Left ventricle myocardium inferior (tissue), 1 donor: ENCODE measurements around the gene PACRGL. TPM values are rescaled to one million over a fixed set of nuclear protein-coding genes. Genes with fewer than 3 reads are reported as not detected.

Experiments
- DNase-seq: peaks from one replicate; pipeline ENCODE4 v3.0.0-alpha.2; 2020
- H3K27ac ChIP-seq: fragments of 200-600 bp; replicated peaks from 2 replicates; pipeline ENCODE4 v1.8.0; 2021
- H3K27me3 ChIP-seq: fragments of 200-600 bp; 2 replicates; pipeline ENCODE4 v1.8.0; 2021; ENCODE audit warnings: low read depth
- H3K36me3 ChIP-seq: fragments of 200-600 bp; 2 replicates; pipeline ENCODE4 v1.8.0; 2021
- H3K4me1 ChIP-seq: fragments of 200-600 bp; 2 replicates; pipeline ENCODE4 v1.8.0; 2021
- H3K4me3 ChIP-seq: fragments of 200-600 bp; 2 replicates; pipeline ENCODE4 v1.8.0; 2021; ENCODE audit warnings: mild to moderate bottlenecking, moderate library complexity
- H3K9me3 ChIP-seq: fragments of 200-600 bp; replicated peaks from 2 replicates; pipeline ENCODE4 v1.8.0; 2021
- CTCF ChIP-seq: fragments of 200-600 bp; IDR thresholded peaks from 2 replicates; pipeline ENCODE4 v1.8.0; 2021; ENCODE audit warnings: antibody characterized with exemption, mild to moderate bottlenecking, borderline replicate concordance
- intact Hi-C: fragments of 100-400 bp; cut with micrococcal nuclease; formaldehyde crosslinking; loops from one replicate; pipeline ENCODE4 v1.11.0; 2022
- total RNA-seq: library from RNA; stranded (reverse); fragmentation: NEBNext Ultra II Directional; extraction: Animal tissue kit (Norgen Biotek cat#: 25700); gene quantifications from one replicate; pipeline ENCODE4 v1.2.1, GENCODE V29; 2021
- donor health status: DM: no; HTN: yes; CAD: no; lungs with severe emphysema.

PACRGL gene
- total RNA-seq, 1 donor from 2014 or later = 9.8 TPM

GRCh38 chr4:20696815-20697214 lies 3.4 kb upstream of the PACRGL start:
- Histone ChIP-seq H3K27ac (no peak overlapping the region), H3K36me3 (no peaks in the 10 kb centered on the region), H3K4me1 (peaks cover 31% of the 10 kb centered on the region), H3K4me3 (no peak overlapping the region), H3K9me3 (no peaks in the 10 kb centered on the region), H3K27me3 (no peaks in the 10 kb centered on the region)
- intact Hi-C loops = no loop called here
- no peak for DNase-seq
- no peak for TF ChIP-seq CTCF

DNA sequence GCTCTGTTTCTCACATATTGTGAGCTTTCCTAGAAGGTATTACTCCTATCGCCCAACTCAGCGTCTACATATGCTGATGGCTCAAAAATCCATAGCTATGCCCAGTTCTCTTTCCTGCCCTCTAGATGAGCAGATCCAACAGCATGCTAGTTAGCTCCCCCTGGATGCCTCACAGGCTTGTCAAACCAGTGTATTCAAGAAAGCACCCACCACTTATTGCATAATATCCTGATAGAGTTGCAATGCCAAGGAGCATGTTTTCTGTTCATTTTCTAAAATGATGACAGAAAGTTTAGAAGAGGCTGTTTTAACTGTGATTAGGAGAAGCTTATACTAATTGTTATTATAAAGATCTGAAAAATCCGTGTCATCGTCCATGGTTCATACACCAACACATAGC lies 1.9 kb upstream of the PACRGL start:
- H3K27ac ChIP-seq = no peak overlapping the region
- H3K27me3 ChIP-seq = no peaks in the 10 kb centered on the region
- peaks cover 32% of the 10 kb centered on the region for H3K4me1 ChIP-seq
- no peaks in the 10 kb centered on the region for H3K9me3 ChIP-seq
- no peak for TF ChIP-seq CTCF
- H3K4me3 ChIP-seq = no peak overlapping the region
- intact Hi-C loops = no loop called here
- H3K36me3 ChIP-seq = no peaks in the 10 kb centered on the region
- DNase-seq = no peak

DNA sequence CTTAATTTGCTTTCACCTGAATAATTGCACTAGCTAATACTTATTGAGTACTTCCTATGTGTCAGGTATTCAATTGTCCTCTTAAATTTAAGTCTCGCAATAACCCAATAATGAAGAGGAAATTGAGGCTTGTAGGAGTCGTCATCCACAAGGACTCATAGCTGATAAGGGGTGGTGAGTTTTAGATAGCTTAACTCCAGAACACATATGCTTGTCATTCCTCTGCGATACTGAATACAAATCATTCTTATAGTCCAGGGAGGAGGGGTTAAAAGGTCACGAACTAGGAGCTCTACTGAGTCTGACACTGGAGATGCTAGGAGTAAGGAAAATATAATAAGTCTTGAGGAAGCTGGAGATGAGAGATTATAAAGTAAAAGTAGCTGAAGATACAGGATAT lies 1.4 kb upstream of the PACRGL start:
- no peak for DNase-seq
- Histone ChIP-seq H3K27ac (no peak overlapping the region), H3K36me3 (no peaks in the 10 kb centered on the region), H3K4me1 (peaks cover 32% of the 10 kb centered on the region), H3K4me3 (no peak overlapping the region), H3K27me3 (no peaks in the 10 kb centered on the region), H3K9me3 (no peaks in the 10 kb centered on the region)
- intact Hi-C loops = no loop called here
- no peak for TF ChIP-seq CTCF

GRCh38 chr4:20711335-20711734 lies 11.1 kb downstream of the PACRGL start:
- intact Hi-C loops = no loop called here
- TF ChIP-seq CTCF = no peak
- no peak overlapping the region for H3K27ac ChIP-seq

GRCh38 chr4:20723019-20723418 lies 22.8 kb downstream of the PACRGL start:
- H3K27me3 ChIP-seq = no peaks in the 10 kb centered on the region
- H3K36me3 ChIP-seq = peaks cover 83% of the 10 kb centered on the region
- H3K27ac ChIP-seq = no peak overlapping the region
- H3K9me3 ChIP-seq = peaks cover 32% of the 10 kb centered on the region
- no peak overlapping the region for H3K4me3 ChIP-seq
- TF ChIP-seq CTCF = no peak
- no peak for DNase-seq
- H3K4me1 ChIP-seq = no peaks in the 10 kb centered on the region
- intact Hi-C loops = no loop called here

More at GRCh38 chr4:20711335-20711734, 11.1 kb downstream of the PACRGL start:
- Histone ChIP-seq H3K27me3 (no peaks in the 10 kb centered on the region), H3K9me3 (peaks cover 15% of the 10 kb centered on the region), H3K4me1 (no peaks in the 10 kb centered on the region), H3K36me3 (peaks cover 73% of the 10 kb centered on the region), H3K4me3 (no peak overlapping the region)
- no peak for DNase-seq

DNA sequence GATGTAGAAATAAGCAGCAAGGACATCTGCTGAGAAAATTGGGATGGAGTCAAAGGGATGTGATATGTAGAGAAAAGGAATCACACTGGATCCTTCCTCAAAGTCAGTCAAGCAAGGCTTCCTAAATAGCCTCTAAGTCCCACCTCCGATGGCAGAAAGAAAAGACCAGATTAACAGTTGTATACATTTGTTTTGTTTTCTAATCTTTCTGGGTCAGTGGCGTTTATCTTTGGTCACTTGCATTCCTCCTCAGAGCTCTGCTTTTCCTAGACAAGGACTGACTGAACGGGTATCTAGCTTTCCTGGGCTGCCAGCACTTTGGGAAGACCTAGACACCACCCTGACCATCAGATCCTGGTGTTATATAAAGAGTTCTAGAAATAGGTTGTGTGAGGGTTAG lies 23.2 kb downstream of the PACRGL start:
- DNase-seq = no peak
- Histone ChIP-seq H3K9me3 (peaks cover 32% of the 10 kb centered on the region), H3K36me3 (peaks cover 83% of the 10 kb centered on the region), H3K4me3 (no peak overlapping the region), H3K4me1 (no peaks in the 10 kb centered on the region), H3K27ac (no peak overlapping the region), H3K27me3 (no peaks in the 10 kb centered on the region)
- no peak for TF ChIP-seq CTCF
- intact Hi-C loops = no loop called here
